Activated naive CD4-positive, alpha-beta T cell treated with anti-CD3 and anti-CD28 coated beads, Interleukin-2, amount 50 U/mL, for 72 hours (primary cell): ENCODE measurements around the gene PRUNE2. TPM values are rescaled to one million over a fixed set of nuclear protein-coding genes. Genes with fewer than 3 reads are reported as not detected.
"Not testable (repeated sequence)": the region's sequence is repeated elsewhere in the genome, so short reads cannot be mapped to it uniquely, and the experiment has no call there.

Experiments
- ATAC-seq, 2 donors: fragments of 150-1000 bp; cut with Tn5 transposase; 2 replicates each; pipeline ENCODE4 v1.10.0; 2021; ENCODE audit warnings: mild to moderate bottlenecking in 2 of 2, moderate library complexity in 2 of 2
- DNase-seq, 2 donors: peaks; one replicate each; pipeline ENCODE4 v3.0.0; 2021 to 2022; ENCODE audit warnings: low spot score in 2 of 2
- H3K27ac Mint-ChIP-seq, 2 donors: one replicate each; pipeline ENCODE4 v1.8.0; 2022; ENCODE audit warnings: mild to moderate bottlenecking in 2 of 2, mixed read lengths in 2 of 2
- H3K36me3 Mint-ChIP-seq, 2 donors: one replicate each; pipeline ENCODE4 v1.8.0; 2022; ENCODE audit warnings: mixed read lengths in 2 of 2
- H3K9me3 Mint-ChIP-seq, 2 donors: one replicate each; pipeline ENCODE4 v1.8.0; 2022; ENCODE audit warnings: mixed read lengths in 2 of 2
- total RNA-seq, 2 donors: library from RNA; stranded (reverse); gene quantifications; one replicate each; pipeline ENCODE4 v1.2.3, GENCODE V29; 2022

The PRUNE2 gene, protein sequence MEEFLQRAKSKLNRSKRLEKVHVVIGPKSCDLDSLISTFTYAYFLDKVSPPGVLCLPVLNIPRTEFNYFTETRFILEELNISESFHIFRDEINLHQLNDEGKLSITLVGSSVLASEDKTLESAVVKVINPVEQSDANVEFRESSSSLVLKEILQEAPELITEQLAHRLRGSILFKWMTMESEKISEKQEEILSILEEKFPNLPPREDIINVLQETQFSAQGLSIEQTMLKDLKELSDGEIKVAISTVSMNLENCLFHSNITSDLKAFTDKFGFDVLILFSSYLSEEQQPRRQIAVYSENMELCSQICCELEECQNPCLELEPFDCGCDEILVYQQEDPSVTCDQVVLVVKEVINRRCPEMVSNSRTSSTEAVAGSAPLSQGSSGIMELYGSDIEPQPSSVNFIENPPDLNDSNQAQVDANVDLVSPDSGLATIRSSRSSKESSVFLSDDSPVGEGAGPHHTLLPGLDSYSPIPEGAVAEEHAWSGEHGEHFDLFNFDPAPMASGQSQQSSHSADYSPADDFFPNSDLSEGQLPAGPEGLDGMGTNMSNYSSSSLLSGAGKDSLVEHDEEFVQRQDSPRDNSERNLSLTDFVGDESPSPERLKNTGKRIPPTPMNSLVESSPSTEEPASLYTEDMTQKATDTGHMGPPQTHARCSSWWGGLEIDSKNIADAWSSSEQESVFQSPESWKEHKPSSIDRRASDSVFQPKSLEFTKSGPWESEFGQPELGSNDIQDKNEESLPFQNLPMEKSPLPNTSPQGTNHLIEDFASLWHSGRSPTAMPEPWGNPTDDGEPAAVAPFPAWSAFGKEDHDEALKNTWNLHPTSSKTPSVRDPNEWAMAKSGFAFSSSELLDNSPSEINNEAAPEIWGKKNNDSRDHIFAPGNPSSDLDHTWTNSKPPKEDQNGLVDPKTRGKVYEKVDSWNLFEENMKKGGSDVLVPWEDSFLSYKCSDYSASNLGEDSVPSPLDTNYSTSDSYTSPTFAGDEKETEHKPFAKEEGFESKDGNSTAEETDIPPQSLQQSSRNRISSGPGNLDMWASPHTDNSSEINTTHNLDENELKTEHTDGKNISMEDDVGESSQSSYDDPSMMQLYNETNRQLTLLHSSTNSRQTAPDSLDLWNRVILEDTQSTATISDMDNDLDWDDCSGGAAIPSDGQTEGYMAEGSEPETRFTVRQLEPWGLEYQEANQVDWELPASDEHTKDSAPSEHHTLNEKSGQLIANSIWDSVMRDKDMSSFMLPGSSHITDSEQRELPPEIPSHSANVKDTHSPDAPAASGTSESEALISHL (N-terminal part only)
- under 1 TPM; 0.18 to 0.86 TPM for total RNA-seq

DNA sequence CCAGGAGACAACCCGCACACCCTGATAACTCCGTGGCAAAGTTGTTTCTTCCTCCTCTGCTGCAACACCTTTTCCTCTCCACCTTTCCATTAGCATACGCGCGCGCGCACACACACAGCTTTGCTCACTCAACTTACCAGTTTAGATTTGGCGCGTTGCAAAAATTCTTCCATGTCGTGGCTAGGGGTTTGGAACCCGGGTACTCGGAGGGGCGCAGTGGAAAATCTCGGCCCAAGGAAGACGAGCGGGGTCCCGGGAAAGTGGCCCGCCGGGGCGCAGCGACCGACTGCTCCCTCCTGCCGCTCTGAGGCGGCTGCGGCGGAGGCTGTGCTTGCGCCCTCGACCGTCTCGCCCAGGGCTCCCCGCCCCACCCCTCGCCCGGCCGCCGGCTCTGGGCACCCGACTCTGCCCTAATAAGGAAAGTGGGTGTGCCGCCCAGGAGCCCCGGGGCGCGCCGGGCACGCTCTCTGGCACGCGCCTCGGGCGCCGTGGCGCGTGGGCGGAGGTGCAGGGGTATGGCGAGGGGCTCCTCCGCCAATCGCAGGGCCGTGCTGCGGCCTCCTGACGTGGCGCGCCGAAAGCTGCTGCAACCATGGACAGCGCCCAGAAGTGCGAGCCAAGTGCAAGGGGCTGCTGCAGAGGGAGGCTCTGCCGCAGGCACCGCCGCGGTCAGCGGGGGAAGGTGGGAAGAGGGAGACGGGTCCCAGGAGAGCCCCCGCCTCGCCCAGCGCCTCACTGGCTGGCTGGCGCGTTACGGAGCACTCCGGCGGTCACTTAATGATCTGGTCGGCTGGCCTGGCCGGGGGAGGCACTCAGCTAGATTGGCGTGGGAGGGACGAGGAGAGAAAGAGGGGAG lies at the start of gene PRUNE2:
Gene PRUNE2, minus strand, starts transcription at position 324 of the 856 bp plus-strand sequence. Its CDS starts 151 bp downstream, at position 173.
- DNase-seq (peak in 1 of 2 donors; percentile 22), ATAC-seq (peak in 1 of 2 donors; percentile 84)
- Mint-ChIP-seq H3K9me3 (no peaks in the 10 kb centered on the region), H3K36me3 (peaks cover 0 to 4% of the 10 kb centered on the region in 2 donors), H3K27ac (no peak within 1 kb of the TSS)

DNA sequence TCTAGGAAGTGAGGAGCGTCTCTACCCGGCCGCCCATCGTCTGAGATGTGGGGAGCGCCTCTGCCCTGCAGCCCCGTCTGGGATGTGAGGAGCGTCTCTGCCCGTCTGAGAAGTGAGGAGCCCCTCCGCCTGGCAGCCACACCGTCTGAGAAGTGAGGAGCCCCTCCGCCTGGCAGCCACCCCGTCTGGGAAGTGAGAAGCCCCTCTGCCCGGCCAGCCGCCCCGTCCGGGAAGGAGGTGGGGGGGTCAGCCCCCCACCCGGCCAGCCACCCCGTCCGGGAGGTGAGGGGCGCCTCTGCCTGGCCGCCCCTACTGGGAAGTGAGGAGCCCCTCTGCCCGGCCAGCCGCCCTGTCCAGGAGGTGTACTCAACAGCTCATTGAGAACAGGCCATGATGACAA lies 49.5 kb upstream of the PRUNE2 start:
- ATAC-seq, H3K27ac Mint-ChIP-seq, DNase-seq, H3K9me3 Mint-ChIP-seq, H3K36me3 Mint-ChIP-seq: not testable (repeated sequence)

DNA sequence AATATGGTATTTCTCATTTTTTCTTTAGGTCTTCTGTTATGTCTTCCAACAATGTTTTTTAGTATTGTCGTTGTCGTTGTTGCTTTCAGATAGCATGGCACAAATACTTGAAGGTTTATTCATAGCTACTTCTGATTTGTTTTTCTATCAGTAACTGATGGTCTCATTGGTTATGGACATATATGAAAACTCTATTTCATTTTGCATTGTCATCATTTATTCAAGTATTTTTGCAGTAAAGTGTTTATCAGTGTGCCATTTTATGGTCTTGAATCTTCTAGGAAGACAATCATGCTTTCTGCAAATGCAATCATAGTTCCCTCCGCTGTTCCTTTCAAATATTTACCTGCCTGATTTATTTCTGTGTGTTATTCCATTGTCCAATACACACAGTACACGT lies 44.0 kb upstream of the PRUNE2 start:
- Mint-ChIP-seq H3K9me3 (peaks cover 7 to 9% of the 10 kb centered on the region in 2 donors), H3K36me3 (peaks cover 0 to 6% of the 10 kb centered on the region in 2 donors), H3K27ac (no peak overlapping the region)
- DNase-seq (no peak), ATAC-seq (no peak)

DNA sequence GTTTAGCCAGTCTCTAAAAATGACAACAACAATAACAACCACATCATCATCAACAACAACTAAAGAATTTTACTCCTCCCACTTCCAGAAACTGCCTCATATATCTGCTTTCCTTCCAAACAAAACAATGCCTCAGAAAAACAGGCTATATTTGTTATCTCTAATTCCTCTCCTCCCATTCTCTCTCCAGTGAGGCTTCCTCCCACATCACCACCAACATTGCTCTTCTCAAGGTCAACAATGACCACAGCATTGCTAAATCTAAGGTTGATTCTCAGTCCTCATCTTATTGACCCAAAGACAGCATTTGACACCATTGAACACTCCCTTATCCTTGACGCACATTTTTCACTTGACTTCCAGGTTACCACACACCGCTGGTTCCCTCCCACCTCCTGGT lies 38.1 kb upstream of the PRUNE2 start:
- Mint-ChIP-seq H3K9me3 (no peaks in the 10 kb centered on the region), H3K27ac (no peak overlapping the region), H3K36me3 (no peaks in the 10 kb centered on the region)
- DNase-seq = no peak
- ATAC-seq = no peak

DNA sequence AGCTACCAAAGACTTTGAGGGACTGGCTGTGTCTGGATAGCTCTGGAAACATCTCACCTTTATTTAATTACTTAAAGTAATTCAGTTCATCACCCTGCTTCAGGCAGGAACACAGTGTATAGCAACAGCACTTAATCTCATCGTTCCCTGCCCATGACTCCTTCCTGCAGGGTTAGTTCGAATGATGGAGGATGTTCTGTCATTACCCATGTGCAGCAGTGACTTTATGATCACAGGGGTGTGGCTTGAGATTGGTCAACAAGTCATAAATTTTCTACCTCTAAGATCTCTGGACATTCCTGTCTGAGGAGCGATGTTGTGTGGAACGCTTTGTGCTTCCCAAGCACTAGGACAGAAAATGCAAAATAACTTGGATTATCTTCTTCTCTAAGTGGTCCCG lies 37.1 kb upstream of the PRUNE2 start:
- Mint-ChIP-seq H3K9me3 (no peaks in the 10 kb centered on the region), H3K36me3 (no peaks in the 10 kb centered on the region), H3K27ac (no peak overlapping the region)
- ATAC-seq = no peak
- DNase-seq = no peak

DNA sequence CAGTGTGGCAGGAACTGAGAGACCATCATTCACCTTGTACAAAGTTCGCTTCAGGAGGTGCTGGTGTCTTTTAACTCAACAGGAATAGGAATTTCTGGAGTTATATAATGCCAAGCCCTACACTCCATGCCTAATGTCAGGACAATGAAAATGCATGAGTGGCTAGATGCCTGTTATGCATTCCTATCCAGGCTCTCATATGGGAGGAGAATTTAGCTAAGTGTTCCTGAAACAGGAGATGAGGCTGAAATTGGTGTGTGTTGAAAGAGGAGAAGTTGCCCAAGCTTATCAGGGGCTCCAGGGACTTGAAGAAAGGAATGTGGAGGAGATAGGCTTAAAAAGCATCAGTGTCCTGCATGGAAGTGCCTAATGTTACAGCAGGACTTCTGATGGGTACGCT lies 26.8 kb upstream of the PRUNE2 start:
- no peak overlapping the region for H3K27ac Mint-ChIP-seq
- no peak for DNase-seq
- no peaks in the 10 kb centered on the region for H3K36me3 Mint-ChIP-seq
- peaks cover 4 to 6% of the 10 kb centered on the region in 2 donors for H3K9me3 Mint-ChIP-seq
- no peak for ATAC-seq

DNA sequence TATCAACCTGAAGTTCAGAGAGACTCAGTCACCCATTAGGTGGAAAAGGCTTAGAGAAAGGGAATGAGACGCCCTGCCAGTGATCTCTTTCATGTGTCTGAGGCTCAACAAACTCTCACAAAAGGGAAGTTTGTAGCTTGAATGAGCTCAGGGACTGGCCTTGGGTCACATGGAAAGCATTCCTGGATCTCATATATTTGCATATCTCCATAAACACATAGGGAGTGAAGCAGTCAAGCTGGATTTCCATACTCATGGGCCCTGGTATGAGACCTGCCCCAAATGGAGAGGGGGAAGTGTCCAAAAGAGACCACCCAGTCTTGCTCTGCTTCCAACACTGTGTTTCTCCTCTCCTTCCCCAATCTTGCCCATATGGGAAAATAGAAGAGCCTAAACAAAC lies 26.4 kb upstream of the PRUNE2 start:
- ATAC-seq (no peak), DNase-seq (no peak)
- H3K36me3 Mint-ChIP-seq = no peaks in the 10 kb centered on the region
- peaks cover 4 to 6% of the 10 kb centered on the region in 2 donors for H3K9me3 Mint-ChIP-seq
- no peak overlapping the region for H3K27ac Mint-ChIP-seq

DNA sequence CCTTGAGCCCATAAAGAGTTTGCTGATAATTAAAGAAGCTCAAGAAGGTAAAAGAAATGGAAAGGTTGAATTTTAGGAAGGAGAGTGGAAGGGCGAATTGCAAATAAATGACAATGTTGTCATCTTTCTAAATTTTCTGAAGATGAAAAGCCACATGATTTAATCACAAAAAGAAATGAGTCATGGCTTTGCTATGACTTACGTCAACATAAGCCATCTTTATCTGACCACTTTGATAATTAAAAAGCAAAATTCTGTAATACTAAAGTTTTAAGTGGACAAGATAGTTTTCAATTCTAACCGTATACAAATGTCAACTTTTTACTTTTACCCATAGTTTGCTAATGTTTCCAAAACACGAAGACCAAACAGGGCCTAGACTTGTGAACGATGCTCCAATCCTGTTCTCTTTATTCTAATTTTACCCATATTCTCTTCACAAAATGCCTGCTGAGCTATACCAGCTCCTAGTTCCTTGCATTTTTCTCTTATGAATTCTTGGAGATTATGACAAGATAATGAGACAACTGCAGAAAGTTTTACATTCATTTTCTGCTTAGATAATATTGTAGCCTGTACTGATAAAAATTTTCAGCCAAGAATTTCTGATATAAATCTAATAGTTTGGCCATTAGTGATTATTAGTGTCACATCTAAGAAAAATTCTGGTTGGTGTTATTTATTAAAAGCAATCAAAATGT lies 21.8 kb upstream of the PRUNE2 start:
- Mint-ChIP-seq H3K9me3 (peaks cover 4 to 10% of the 10 kb centered on the region in 2 donors), H3K27ac (no peak overlapping the region), H3K36me3 (no peaks in the 10 kb centered on the region)
- ATAC-seq = no peak
- no peak for DNase-seq

DNA sequence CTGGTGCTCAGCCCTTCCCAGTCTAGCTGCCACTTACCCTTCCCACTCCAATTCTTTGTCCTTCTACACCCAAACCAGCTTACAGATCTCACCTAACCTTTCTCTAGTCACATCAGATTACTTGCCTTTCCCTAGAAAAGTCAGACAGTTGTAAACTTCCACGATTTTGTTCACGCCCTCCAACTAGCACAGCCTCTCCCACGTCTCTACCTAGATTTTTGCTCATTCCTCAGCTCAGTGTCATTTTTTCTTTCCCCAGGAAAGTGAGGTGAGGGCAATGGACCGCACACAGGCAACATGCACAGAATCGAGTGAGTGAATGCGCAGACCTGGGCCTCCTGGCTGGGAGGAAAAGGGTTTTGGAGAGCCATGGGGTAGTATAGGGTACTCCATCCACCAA lies 20.9 kb upstream of the PRUNE2 start:
- Mint-ChIP-seq H3K36me3 (no peaks in the 10 kb centered on the region), H3K27ac (no peak overlapping the region), H3K9me3 (peaks cover 0 to 5% of the 10 kb centered on the region in 2 donors)
- ATAC-seq (no peak), DNase-seq (no peak)

DNA sequence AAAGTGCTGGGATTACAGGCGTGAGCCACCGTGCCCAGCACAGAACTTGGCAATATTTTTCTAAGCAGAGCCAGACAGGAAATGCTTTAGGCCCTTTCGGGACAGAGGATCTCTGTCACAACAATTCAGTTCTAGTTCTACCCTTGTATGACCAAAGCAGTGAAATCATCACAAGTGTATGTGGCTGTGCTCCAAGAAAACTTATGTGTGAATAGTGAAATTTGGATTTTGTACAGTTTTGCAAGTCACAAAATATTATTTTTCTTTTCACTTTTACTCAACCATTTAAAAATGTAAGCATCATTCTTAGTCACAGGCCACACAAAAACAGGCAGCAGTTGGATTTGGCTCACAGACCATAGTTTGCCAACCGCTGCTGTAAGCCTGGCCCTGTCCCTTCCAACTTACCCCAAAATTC lies 20.4 kb upstream of the PRUNE2 start:
- no peak overlapping the region for H3K27ac Mint-ChIP-seq
- H3K9me3 Mint-ChIP-seq = peaks cover 0 to 8% of the 10 kb centered on the region in 2 donors
- H3K36me3 Mint-ChIP-seq = no peaks in the 10 kb centered on the region
- ATAC-seq (no peak), DNase-seq (no peak)

DNA sequence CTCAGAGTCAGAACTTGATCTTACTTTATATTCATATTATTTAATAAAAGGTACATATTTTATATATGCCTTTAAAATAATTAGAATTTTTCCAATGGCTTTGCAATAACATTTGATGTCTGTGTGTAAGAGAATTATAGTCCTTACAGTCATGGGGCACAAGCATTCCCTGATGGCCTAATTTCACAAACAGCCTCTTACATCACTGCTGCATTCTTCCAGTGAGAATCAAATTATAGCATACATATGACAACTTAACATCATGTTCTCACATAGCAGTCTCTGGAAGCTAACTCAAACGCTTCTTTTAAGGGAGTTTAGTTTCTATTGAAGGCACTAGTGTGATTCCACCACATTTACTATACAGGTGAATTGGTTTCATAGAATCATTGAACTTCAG lies 15.3 kb upstream of the PRUNE2 start:
- Mint-ChIP-seq H3K9me3 (peaks cover 0 to 15% of the 10 kb centered on the region in 2 donors), H3K36me3 (no peaks in the 10 kb centered on the region), H3K27ac (no peak overlapping the region)
- no peak for DNase-seq
- ATAC-seq = no peak

DNA sequence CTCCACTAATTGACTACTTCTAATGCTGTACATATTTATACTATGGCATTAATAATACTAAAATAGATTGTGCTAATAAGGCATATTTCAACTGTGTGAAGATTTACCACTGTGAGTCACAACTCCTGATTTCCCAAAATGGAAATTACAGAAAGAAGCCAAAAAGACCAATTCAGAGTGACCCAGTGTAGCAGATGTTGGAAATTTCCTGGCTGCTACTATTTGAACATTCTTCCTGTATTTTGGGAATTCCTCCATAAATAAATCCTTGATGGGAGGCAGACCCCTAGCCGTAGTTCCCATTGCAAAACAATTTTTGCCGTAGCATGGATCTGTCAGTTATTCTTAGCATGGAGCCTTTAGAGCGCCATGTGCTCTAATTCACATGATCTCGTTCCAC lies 11.4 kb upstream of the PRUNE2 start:
- Mint-ChIP-seq H3K27ac (no peak overlapping the region), H3K9me3 (peaks cover 0 to 11% of the 10 kb centered on the region in 2 donors), H3K36me3 (no peaks in the 10 kb centered on the region)
- ATAC-seq = no peak
- DNase-seq = no peak

DNA sequence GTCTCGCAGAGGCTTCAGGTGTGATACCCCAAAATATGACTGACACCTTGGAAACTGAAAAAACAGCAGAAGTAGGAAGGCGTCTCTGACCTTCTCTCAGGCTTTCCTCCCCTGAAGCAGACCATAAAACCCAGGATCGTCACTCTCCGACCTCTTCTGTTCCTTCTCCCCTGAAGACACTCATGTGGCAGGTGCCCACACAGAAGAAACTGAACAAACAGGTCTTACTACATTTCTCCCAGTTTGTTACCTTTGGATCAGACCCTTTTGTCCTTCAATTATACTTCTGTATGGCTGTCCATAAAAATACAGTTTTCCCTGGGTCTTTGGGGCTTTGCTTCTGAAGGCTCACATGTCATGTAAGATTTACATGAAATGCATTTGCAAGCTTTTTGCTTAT lies 10.3 kb upstream of the PRUNE2 start:
- Mint-ChIP-seq H3K27ac (no peak overlapping the region), H3K36me3 (no peaks in the 10 kb centered on the region), H3K9me3 (peaks cover 0 to 7% of the 10 kb centered on the region in 2 donors)
- no peak for ATAC-seq
- no peak for DNase-seq

DNA sequence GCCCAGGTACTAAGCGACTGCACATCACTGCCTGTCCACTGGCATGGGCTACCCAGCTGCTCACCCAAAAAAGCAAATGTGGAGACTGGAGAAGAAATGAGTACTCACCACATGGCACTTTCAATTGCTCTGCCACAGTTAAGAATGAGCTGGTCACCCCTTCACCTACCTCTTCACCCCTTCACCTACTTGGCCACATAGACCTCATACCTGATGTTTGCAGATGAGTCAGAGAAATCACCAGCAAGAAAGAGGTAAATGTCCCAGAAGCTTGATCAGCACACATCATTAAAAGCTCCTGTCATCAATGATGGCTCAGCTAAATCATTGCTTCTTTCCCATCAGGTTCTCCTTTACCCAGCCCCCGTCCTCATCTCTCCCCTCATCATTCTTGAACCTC lies 7.6 kb upstream of the PRUNE2 start:
- Mint-ChIP-seq H3K9me3 (peaks cover 0 to 7% of the 10 kb centered on the region in 2 donors), H3K27ac (no peak overlapping the region), H3K36me3 (no peaks in the 10 kb centered on the region)
- DNase-seq (no peak), ATAC-seq (no peak)

DNA sequence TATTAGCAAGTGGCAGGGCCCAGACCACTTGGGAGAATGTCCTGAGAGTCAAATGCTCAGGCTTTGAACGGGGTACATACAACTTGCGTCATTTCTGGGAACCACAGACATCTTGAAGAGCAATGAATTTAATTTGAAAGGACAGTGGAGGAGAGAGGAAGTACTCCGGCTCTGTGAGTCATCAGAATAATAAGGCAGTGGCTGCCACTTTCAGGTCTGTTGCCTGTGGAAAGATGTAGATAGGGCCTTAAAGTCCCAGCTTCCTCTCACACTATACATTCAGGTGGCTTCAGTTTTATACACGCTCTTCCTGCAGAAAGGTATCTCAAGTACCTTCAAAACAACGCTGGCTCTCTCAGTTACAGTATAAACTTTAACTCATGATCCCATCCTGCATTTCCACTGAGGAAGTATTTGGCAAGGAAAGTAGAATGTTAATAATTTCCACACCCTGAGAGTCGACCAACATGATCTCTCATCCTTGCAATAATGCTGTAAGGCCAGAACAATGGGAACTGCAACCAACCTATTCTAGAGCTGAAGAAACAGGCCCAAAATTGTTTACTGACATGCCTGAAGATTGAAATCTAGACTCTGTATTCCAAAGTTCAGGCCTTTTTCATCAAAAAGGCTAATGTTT lies 6.8 kb upstream of the PRUNE2 start:
- Mint-ChIP-seq H3K27ac (no peak overlapping the region), H3K9me3 (peaks cover 0 to 7% of the 10 kb centered on the region in 2 donors), H3K36me3 (no peaks in the 10 kb centered on the region)
- no peak for DNase-seq
- peak in 1 of 2 donors; percentile 61 for ATAC-seq
